Measurements from ENCODE around the gene IL17B. TPM values are rescaled to one million over a fixed set of nuclear protein-coding genes. Genes with fewer than 3 reads are reported as not detected.

Gene IL17B
- total RNA-seq, 2 experiments from 2014 or later, result not detected

DNA sequence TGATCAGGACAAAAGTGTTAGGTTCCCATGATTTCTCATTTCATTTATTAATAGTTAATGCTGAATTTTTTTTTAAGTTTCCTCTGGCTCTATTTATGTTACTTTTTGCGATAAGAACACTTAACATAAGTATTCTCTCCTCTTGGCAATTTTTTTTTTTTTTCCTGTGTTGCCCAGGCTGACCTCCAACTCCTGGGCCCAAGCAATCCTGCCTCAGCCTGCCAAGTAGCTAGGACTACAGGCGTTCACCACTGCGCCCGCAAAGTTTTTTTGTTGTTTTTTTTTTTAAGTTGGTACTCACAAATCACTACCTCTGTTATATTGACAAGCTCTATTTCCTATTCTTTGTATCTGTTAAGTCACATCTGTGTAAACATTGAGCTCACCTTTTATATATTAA lies 26.9 kb downstream of the IL17B start:
- no peak overlapping the region for H3K4me3 ChIP-seq (ENCODE audit: low read depth, low read length, poor library complexity, severe bottlenecking)
- no peak overlapping the region for H3K27ac ChIP-seq (ENCODE audit: low read depth, low read length, poor library complexity, severe bottlenecking)
- ChIA-PET POLR2A (interaction anchor here (0.7 to 12.6 kb wide), 4 partner anchors 8 to 27 kb away, joined by 3 to 183 read pairs (median 9); partner anchors contain the start of gene GRPEL2), CTCF (ENCODE audit: unreplicated experiment) (no interaction called here)
- peaks cover 15% of the 10 kb centered on the region; the same call in 1 of the 2 replicates for H4K20me1 ChIP-seq (ENCODE audit: insufficient read depth, low read length)
- peaks cover 95% of the 10 kb centered on the region for H3K36me3 ChIP-seq (ENCODE audit: insufficient read depth, low read length)
- no peaks in the 10 kb centered on the region for H3K9me2 ChIP-seq (ENCODE audit: insufficient read depth, low read length)
- intact Hi-C loops (cut with micrococcal nuclease; ENCODE audit: unreplicated experiment), result no loop called here
- peaks cover 39% of the 10 kb centered on the region for H3K4me1 ChIP-seq (ENCODE audit: insufficient read depth, low read length, poor library complexity, severe bottlenecking)
- H3K79me2 ChIP-seq (ENCODE audit: insufficient read depth, low read depth, low read length), result peaks cover 68% of the 10 kb centered on the region
- no peak for DNase-seq (ENCODE audit: low spot score)
- H3K4me2 ChIP-seq (ENCODE audit: low read length), result no peak overlapping the region
- H2AFZ ChIP-seq (ENCODE audit: low read length), result no peak overlapping the region
- TF ChIP-seq, protein P1, sequence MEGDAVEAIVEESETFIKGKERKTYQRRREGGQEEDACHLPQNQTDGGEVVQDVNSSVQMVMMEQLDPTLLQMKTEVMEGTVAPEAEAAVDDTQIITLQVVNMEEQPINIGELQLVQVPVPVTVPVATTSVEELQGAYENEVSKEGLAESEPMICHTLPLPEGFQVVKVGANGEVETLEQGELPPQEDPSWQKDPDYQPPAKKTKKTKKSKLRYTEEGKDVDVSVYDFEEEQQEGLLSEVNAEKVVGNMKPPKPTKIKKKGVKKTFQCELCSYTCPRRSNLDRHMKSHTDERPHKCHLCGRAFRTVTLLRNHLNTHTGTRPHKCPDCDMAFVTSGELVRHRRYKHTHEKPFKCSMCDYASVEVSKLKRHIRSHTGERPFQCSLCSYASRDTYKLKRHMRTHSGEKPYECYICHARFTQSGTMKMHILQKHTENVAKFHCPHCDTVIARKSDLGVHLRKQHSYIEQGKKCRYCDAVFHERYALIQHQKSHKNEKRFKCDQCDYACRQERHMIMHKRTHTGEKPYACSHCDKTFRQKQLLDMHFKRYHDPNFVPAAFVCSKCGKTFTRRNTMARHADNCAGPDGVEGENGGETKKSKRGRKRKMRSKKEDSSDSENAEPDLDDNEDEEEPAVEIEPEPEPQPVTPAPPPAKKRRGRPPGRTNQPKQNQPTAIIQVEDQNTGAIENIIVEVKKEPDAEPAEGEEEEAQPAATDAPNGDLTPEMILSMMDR (conservative IDR thresholded peaks at IDR 0.05; ENCODE audit: low read length), result no peak
- TF ChIP-seq EZH2phosphoT487 (IDR thresholded peaks at IDR 0.05; ENCODE audit: borderline replicate concordance, low read depth, low read length), result no peak
- no peaks in the 10 kb centered on the region for H3K9me3 ChIP-seq (ENCODE audit: low read length)
- no TSS peak for BruUV-seq (replicated peaks)

DNA sequence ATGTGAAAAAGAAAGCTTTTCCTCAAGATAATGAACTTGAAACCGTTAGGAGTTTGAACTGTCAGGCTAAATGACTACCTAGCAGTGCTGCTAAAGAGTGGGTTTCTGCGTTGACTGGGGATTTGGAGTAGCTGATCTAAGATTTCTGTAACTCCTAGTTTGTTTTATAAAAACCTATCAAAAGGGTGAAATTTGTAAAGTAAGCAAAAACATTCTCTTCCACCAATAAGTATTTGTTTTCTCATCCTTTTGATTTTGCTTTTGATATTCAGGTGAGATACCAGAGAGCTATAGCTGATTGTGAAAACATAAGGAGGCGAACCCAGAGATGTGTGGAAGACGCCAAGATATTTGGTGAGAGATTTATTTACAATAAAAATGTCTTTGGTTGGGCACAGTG lies 29.7 kb downstream of the IL17B start:
- intact Hi-C loops (cut with micrococcal nuclease; ENCODE audit: unreplicated experiment), result loop anchor here (5.0 to 10.0 kb wide), 2 partner anchors 203 to 515 kb away; partner anchors contain the start of gene CSNK1A1
- TF ChIP-seq EZH2phosphoT487 (IDR thresholded peaks at IDR 0.05; ENCODE audit: borderline replicate concordance, low read depth, low read length), result no peak
- TF ChIP-seq, protein P1 (conservative IDR thresholded peaks at IDR 0.05; ENCODE audit: low read length), result no peak

DNA sequence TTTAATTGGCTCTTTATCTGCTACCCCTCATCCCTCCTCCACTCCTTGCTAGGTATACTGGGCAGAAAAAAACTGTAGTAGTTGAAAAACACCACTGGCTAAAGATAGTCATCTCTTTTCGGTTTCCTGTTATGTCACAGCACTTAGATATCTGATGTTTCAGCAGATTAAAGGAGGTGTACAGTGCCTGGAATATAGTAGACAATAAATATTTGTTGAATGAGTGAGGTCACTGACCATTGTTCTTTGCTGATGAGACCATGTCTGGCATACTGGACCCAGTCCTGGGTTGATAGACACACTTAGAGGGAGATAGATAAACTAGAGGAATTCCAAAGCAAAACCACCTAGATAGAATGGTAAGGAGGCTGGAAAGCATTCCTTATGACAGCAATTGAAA lies 30.6 kb downstream of the IL17B start:
- Histone ChIP-seq H3K79me2 (ENCODE audit: insufficient read depth, low read depth, low read length) (peaks cover 63% of the 10 kb centered on the region), H2AFZ (ENCODE audit: low read length) (no peak overlapping the region), H3K4me3 (ENCODE audit: low read depth, low read length, poor library complexity, severe bottlenecking) (peak overlapping the region; percentile 88), H3K36me3 (ENCODE audit: insufficient read depth, low read length) (peaks cover 71% of the 10 kb centered on the region), H3K4me1 (ENCODE audit: insufficient read depth, low read length, poor library complexity, severe bottlenecking) (peaks cover 43% of the 10 kb centered on the region), H3K9me3 (ENCODE audit: low read length) (no peaks in the 10 kb centered on the region), H4K20me1 (ENCODE audit: insufficient read depth, low read length) (peaks cover 18% of the 10 kb centered on the region; the same call in 1 of the 2 replicates), H3K9me2 (ENCODE audit: insufficient read depth, low read length) (no peaks in the 10 kb centered on the region), H3K27ac (ENCODE audit: low read depth, low read length, poor library complexity, severe bottlenecking) (no peak overlapping the region), H3K4me2 (ENCODE audit: low read length) (peak overlapping the region; percentile 97)
- ChIA-PET POLR2A (interaction anchor here (11.2 kb wide), 1 partner anchor 9 kb away, joined by 183 read pairs; the partner anchor contains the start of gene PCYOX1L), CTCF (ENCODE audit: unreplicated experiment) (no interaction called here)
- BruUV-seq (replicated peaks), result no TSS peak
- no peak for DNase-seq (ENCODE audit: low spot score)
- TF ChIP-seq, protein P1 (conservative IDR thresholded peaks at IDR 0.05; ENCODE audit: low read length), result no peak
- no peak for TF ChIP-seq EZH2phosphoT487 (IDR thresholded peaks at IDR 0.05; ENCODE audit: borderline replicate concordance, low read depth, low read length)
- intact Hi-C loops (cut with micrococcal nuclease; ENCODE audit: unreplicated experiment), result loop anchor here (5.0 to 10.0 kb wide), 2 partner anchors 204 to 514 kb away; partner anchors contain the start of gene CSNK1A1

More for the DNA sequence above, 29.7 kb downstream of the IL17B start:
- DNase-seq (ENCODE audit: low spot score), result no peak
- Histone ChIP-seq H3K36me3 (ENCODE audit: insufficient read depth, low read length) (peaks cover 79% of the 10 kb centered on the region), H3K9me3 (ENCODE audit: low read length) (no peaks in the 10 kb centered on the region), H3K4me3 (ENCODE audit: low read depth, low read length, poor library complexity, severe bottlenecking) (no peak overlapping the region), H3K27ac (ENCODE audit: low read depth, low read length, poor library complexity, severe bottlenecking) (no peak overlapping the region), H3K79me2 (ENCODE audit: insufficient read depth, low read depth, low read length) (peaks cover 72% of the 10 kb centered on the region), H3K9me2 (ENCODE audit: insufficient read depth, low read length) (no peaks in the 10 kb centered on the region), H3K4me1 (ENCODE audit: insufficient read depth, low read length, poor library complexity, severe bottlenecking) (peaks cover 37% of the 10 kb centered on the region), H4K20me1 (ENCODE audit: insufficient read depth, low read length) (peaks cover 18% of the 10 kb centered on the region; the same call in 1 of the 2 replicates), H2AFZ (ENCODE audit: low read length) (no peak overlapping the region), H3K4me2 (ENCODE audit: low read length) (no peak overlapping the region)
- no TSS peak for BruUV-seq (replicated peaks)
- POLR2A ChIA-PET, result interaction anchor here (11.2 kb wide), 1 partner anchor 8 kb away, joined by 183 read pairs; the partner anchor contains the start of gene PCYOX1L
- CTCF ChIA-PET (ENCODE audit: unreplicated experiment), result no interaction called here

All from OCI-LY7 (cell line).